Measurements from ENCODE around the gene ZNF688. TPM values are rescaled to one million over a fixed set of nuclear protein-coding genes. Genes with fewer than 3 reads are reported as not detected.
A peak's percentile ranks its signal among the peaks of the same experiment; 100 is the strongest.

The ZNF688 gene
- total and polyA plus RNA-seq, 9 of the 15 experiments (the other 6 are each of a cell fraction or from before 2014, with no cell fraction given), result 0.48 to 12.9 (median 4.5) TPM

DNA sequence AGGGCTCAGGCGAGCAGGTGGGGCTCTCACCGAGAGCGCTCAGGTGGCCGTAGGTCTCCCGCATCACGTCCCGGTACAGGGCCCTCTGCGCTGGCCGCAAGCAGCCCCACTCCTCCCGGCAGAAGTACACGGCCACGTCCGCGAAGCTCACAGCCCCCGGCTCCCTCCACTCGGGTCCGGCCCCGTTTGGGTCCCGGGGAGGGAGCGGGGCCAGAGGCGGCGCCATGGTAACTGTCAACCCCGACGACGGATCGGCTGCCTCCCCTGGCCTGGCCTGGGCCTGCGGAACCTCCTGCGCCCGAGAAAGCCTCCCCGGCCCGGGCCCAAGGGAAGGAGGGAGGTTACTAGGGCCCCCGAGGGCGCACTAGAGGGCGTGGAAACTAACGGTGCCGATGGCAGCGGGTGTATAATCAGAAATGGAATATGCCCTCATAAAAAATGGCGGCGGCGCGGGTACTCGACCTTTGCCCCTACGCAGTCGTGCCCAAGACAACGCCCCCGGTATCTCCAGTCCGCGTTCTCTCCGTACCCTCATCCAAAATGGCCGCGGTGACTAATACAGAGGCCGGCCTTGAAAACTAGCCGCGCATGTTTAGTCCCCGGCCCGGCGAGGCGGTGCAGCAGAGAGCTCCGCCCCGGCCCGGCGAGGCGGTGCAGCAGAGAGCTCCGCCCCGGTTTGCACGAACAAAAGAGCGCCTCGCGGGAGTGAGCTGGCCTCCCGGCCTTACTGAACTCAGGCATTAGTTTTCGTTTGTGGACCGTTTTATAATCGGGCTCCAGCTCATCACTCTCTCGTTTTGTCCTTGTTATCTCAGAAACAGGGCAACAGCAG, 13.3 kb downstream of the ZNF688 start, which contains the start of gene ZNF764 (continued):
- TF ChIP-seq, protein P1, sequence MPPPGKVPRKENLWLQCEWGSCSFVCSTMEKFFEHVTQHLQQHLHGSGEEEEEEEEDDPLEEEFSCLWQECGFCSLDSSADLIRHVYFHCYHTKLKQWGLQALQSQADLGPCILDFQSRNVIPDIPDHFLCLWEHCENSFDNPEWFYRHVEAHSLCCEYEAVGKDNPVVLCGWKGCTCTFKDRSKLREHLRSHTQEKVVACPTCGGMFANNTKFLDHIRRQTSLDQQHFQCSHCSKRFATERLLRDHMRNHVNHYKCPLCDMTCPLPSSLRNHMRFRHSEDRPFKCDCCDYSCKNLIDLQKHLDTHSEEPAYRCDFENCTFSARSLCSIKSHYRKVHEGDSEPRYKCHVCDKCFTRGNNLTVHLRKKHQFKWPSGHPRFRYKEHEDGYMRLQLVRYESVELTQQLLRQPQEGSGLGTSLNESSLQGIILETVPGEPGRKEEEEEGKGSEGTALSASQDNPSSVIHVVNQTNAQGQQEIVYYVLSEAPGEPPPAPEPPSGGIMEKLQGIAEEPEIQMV (tag; conservative IDR thresholded peaks at IDR 0.05; ENCODE audit: low read depth), result no peak
- TF ChIP-seq ZNF551 (CRISPR knock-in tag; IDR thresholded peaks at IDR 0.05) (no peak), STAT5B (CRISPR knock-in tag; IDR thresholded peaks at IDR 0.05) (no peak), ZNF436 (CRISPR knock-in tag; IDR thresholded peaks at IDR 0.05) (no peak), ZNF197 (CRISPR knock-in tag; IDR thresholded peaks at IDR 0.05; ENCODE audit: low read depth) (no peak), FUS (optimal IDR thresholded peaks at IDR 0.05; ENCODE audit: low read depth, low read length) (no peak), HIVEP1 (CRISPR knock-in tag; IDR thresholded peaks at IDR 0.05) (no peak), TCFL5 (CRISPR knock-in tag; conservative IDR thresholded peaks at IDR 0.05) (peak; percentile 21; the same call in 1 of the 2 replicates), ZNF785 (CRISPR knock-in tag; IDR thresholded peaks at IDR 0.05) (no peak), XRCC3 (IDR thresholded peaks at IDR 0.05) (no peak)
- TF ChIP-seq, protein P2, sequence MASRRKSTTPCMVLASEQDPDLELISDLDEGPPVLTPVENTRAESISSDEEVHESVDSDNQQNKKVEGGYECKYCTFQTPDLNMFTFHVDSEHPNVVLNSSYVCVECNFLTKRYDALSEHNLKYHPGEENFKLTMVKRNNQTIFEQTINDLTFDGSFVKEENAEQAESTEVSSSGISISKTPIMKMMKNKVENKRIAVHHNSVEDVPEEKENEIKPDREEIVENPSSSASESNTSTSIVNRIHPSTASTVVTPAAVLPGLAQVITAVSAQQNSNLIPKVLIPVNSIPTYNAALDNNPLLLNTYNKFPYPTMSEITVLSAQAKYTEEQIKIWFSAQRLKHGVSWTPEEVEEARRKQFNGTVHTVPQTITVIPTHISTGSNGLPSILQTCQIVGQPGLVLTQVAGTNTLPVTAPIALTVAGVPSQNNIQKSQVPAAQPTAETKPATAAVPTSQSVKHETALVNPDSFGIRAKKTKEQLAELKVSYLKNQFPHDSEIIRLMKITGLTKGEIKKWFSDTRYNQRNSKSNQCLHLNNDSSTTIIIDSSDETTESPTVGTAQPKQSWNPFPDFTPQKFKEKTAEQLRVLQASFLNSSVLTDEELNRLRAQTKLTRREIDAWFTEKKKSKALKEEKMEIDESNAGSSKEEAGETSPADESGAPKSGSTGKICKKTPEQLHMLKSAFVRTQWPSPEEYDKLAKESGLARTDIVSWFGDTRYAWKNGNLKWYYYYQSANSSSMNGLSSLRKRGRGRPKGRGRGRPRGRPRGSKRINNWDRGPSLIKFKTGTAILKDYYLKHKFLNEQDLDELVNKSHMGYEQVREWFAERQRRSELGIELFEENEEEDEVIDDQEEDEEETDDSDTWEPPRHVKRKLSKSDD (conservative IDR thresholded peaks at IDR 0.05; ENCODE audit: low read length), result 0 out of 2 replicates have a peak, but pooled peaks have one; percentile 58
- TF ChIP-seq, protein P3, sequence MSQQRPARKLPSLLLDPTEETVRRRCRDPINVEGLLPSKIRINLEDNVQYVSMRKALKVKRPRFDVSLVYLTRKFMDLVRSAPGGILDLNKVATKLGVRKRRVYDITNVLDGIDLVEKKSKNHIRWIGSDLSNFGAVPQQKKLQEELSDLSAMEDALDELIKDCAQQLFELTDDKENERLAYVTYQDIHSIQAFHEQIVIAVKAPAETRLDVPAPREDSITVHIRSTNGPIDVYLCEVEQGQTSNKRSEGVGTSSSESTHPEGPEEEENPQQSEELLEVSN (IDR thresholded peaks at IDR 0.05; ENCODE audit: borderline replicate concordance in 1 of 2, extremely low read depth in 1 of 2, insufficient read depth in 1 of 2, insufficient read length in 1 of 2, low read depth in 1 of 2, low read length in 1 of 2, poor library complexity in 1 of 2, severe bottlenecking in 1 of 2), result peak in 1 of 2 experiments; percentile 39
- TF ChIP-seq, protein P4, sequence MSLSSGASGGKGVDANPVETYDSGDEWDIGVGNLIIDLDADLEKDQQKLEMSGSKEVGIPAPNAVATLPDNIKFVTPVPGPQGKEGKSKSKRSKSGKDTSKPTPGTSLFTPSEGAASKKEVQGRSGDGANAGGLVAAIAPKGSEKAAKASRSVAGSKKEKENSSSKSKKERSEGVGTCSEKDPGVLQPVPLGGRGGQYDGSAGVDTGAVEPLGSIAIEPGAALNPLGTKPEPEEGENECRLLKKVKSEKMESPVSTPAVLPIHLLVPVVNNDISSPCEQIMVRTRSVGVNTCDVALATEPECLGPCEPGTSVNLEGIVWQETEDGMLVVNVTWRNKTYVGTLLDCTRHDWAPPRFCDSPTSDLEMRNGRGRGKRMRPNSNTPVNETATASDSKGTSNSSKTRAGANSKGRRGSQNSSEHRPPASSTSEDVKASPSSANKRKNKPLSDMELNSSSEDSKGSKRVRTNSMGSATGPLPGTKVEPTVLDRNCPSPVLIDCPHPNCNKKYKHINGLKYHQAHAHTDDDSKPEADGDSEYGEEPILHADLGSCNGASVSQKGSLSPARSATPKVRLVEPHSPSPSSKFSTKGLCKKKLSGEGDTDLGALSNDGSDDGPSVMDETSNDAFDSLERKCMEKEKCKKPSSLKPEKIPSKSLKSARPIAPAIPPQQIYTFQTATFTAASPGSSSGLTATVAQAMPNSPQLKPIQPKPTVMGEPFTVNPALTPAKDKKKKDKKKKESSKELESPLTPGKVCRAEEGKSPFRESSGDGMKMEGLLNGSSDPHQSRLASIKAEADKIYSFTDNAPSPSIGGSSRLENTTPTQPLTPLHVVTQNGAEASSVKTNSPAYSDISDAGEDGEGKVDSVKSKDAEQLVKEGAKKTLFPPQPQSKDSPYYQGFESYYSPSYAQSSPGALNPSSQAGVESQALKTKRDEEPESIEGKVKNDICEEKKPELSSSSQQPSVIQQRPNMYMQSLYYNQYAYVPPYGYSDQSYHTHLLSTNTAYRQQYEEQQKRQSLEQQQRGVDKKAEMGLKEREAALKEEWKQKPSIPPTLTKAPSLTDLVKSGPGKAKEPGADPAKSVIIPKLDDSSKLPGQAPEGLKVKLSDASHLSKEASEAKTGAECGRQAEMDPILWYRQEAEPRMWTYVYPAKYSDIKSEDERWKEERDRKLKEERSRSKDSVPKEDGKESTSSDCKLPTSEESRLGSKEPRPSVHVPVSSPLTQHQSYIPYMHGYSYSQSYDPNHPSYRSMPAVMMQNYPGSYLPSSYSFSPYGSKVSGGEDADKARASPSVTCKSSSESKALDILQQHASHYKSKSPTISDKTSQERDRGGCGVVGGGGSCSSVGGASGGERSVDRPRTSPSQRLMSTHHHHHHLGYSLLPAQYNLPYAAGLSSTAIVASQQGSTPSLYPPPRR (CRISPR knock-in tag; IDR thresholded peaks at IDR 0.05; ENCODE audit: borderline replicate concordance), result no peak
- TF ChIP-seq, protein P5, sequence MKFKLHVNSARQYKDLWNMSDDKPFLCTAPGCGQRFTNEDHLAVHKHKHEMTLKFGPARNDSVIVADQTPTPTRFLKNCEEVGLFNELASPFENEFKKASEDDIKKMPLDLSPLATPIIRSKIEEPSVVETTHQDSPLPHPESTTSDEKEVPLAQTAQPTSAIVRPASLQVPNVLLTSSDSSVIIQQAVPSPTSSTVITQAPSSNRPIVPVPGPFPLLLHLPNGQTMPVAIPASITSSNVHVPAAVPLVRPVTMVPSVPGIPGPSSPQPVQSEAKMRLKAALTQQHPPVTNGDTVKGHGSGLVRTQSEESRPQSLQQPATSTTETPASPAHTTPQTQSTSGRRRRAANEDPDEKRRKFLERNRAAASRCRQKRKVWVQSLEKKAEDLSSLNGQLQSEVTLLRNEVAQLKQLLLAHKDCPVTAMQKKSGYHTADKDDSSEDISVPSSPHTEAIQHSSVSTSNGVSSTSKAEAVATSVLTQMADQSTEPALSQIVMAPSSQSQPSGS (CRISPR knock-in tag; IDR thresholded peaks at IDR 0.05), result no peak
